Neural crest cell (in vitro differentiated cells): Measurements from ENCODE around the gene CDK16. TPM values are rescaled to one million over a fixed set of nuclear protein-coding genes. Genes with fewer than 3 reads are reported as not detected.
A peak's percentile ranks its signal among the peaks of the same experiment; 100 is the strongest.

ENCODE experiments used
- DNase-seq: peaks from one replicate; pipeline ENCODE4 v3.0.0; 2021; ENCODE audit warnings: low read depth, mixed read lengths, low spot score
- H3K27ac Mint-ChIP-seq: one replicate; pipeline ENCODE4 v1.8.0; 2021; ENCODE audit warnings: mild to moderate bottlenecking, mixed read lengths; ENCODE audit not compliant: unreplicated experiment
- H3K27me3 Mint-ChIP-seq: 2 replicates; pipeline ENCODE4 v1.8.0; 2021; ENCODE audit warnings: low read depth, mild to moderate bottlenecking, mixed read lengths
- H3K36me3 Mint-ChIP-seq: 2 replicates; pipeline ENCODE4 v1.8.0; 2021; ENCODE audit warnings: low read depth, mild to moderate bottlenecking, mixed read lengths
- H3K4me1 Mint-ChIP-seq: 2 replicates; pipeline ENCODE4 v1.8.0; 2021; ENCODE audit warnings: mixed read lengths
- H3K4me3 Mint-ChIP-seq: one replicate; pipeline ENCODE4 v1.8.0; 2021; ENCODE audit warnings: mild to moderate bottlenecking, mixed read lengths
- H3K9me3 Mint-ChIP-seq: 2 replicates; pipeline ENCODE4 v1.8.0; 2021; ENCODE audit warnings: mixed read lengths
- CTCF ChIP-seq: fragments of 200-600 bp; sonication (generic); conservative IDR thresholded peaks from 2 replicates; pipeline ENCODE4 v1.5.0; 2021; ENCODE audit warnings: antibody characterized with exemption, mild to moderate bottlenecking
- total RNA-seq: library from RNA; stranded (reverse); gene quantifications from 2 replicates; pipeline ENCODE4 v1.2.1, GENCODE V29; 2021

CDK16 gene
- total RNA-seq, 1 donor from 2014 or later: 289 TPM

- no peak for TF ChIP-seq CTCF
- H3K4me3 Mint-ChIP-seq: no peak overlapping the region
These were observed 8.8 kb upstream of the CDK16 start for GRCh38 chrX:47209508-47210238.

GRCh38 chrX:47210661-47211425 lies 7.6 kb upstream of the CDK16 start:
- no peak for TF ChIP-seq CTCF
- Mint-ChIP-seq H3K27me3 (no peaks in the 10 kb centered on the region), H3K9me3 (no peaks in the 10 kb centered on the region), H3K4me1 (peaks cover 1% of the 10 kb centered on the region), H3K36me3 (peaks cover 29% of the 10 kb centered on the region), H3K27ac (no peak overlapping the region), H3K4me3 (no peak overlapping the region)
- DNase-seq: no peak

More at GRCh38 chrX:47209508-47210238, 8.8 kb upstream of the CDK16 start:
- no peaks in the 10 kb centered on the region for H3K9me3 Mint-ChIP-seq
- H3K36me3 Mint-ChIP-seq: peaks cover 33% of the 10 kb centered on the region
- H3K27ac Mint-ChIP-seq: no peak overlapping the region
- H3K4me1 Mint-ChIP-seq: no peaks in the 10 kb centered on the region
- no peaks in the 10 kb centered on the region for H3K27me3 Mint-ChIP-seq
- DNase-seq: no peak

- no peak for DNase-seq
- peaks cover 35% of the 10 kb centered on the region for H3K36me3 Mint-ChIP-seq
- H3K4me1 Mint-ChIP-seq: peaks cover 19% of the 10 kb centered on the region
- peaks cover 2% of the 10 kb centered on the region for H3K27me3 Mint-ChIP-seq
- no peak overlapping the region for H3K27ac Mint-ChIP-seq
- no peak for TF ChIP-seq CTCF
- peak overlapping the region; percentile 4 for H3K4me3 Mint-ChIP-seq
- no peaks in the 10 kb centered on the region for H3K9me3 Mint-ChIP-seq
These were observed 5.8 kb upstream of the CDK16 start for GRCh38 chrX:47212381-47213293.

GRCh38 chrX:47214435-47215077 lies 3.9 kb upstream of the CDK16 start:
- no peak for DNase-seq
- peaks cover 32% of the 10 kb centered on the region for H3K4me1 Mint-ChIP-seq
- H3K9me3 Mint-ChIP-seq: no peaks in the 10 kb centered on the region
- no peak for TF ChIP-seq CTCF
- H3K36me3 Mint-ChIP-seq: peaks cover 38% of the 10 kb centered on the region
- H3K27ac Mint-ChIP-seq: no peak overlapping the region
- no peak overlapping the region for H3K4me3 Mint-ChIP-seq
- H3K27me3 Mint-ChIP-seq: peaks cover 9% of the 10 kb centered on the region
